Measurements from ENCODE around the gene NDUFS2.
"Not testable (repeated sequence)": the region's sequence is repeated elsewhere in the genome, so short reads cannot be mapped to it uniquely, and the experiment has no call there.

The NDUFS2 gene

GRCh38 chr1:161235957-161236775 lies 34.0 kb downstream of the NDUFS2 start:
- no peak for TF ChIP-seq CTCF (IDR thresholded peaks at IDR 0.05; ENCODE audit: control insufficient read depth, extremely low read depth, insufficient read depth)
- no peak for DNase-seq (ENCODE audit: low read depth)
- no peak overlapping the region for H3K4me3 ChIP-seq (ENCODE audit: low read depth, low read length)

GRCh38 chr1:161238039-161238473 lies 35.9 kb downstream of the NDUFS2 start, which contains the start of gene NR1I3:
Gene NR1I3 (minus strand): TSS chr1:161238203. CDS start chr1:161236565, 1,638 bp downstream.
- no peak for TF ChIP-seq CTCF (IDR thresholded peaks at IDR 0.05; ENCODE audit: control insufficient read depth, extremely low read depth, insufficient read depth)
- DNase-seq (ENCODE audit: low read depth): no peak
- H3K4me3 ChIP-seq (ENCODE audit: low read depth, low read length): no peak within 1 kb of the TSS

GRCh38 chr1:161241682-161242081 lies 39.5 kb downstream of the NDUFS2 start:
- no peak for TF ChIP-seq CTCF (IDR thresholded peaks at IDR 0.05; ENCODE audit: control insufficient read depth, extremely low read depth, insufficient read depth)
- H3K4me3 ChIP-seq (ENCODE audit: low read depth, low read length): no peak overlapping the region

GRCh38 chr1:161242313-161242712 lies 40.1 kb downstream of the NDUFS2 start:
- TF ChIP-seq CTCF (IDR thresholded peaks at IDR 0.05; ENCODE audit: control insufficient read depth, extremely low read depth, insufficient read depth): no peak
- no peak for DNase-seq (ENCODE audit: low read depth)
- no peak overlapping the region for H3K4me3 ChIP-seq (ENCODE audit: low read depth, low read length)

More at GRCh38 chr1:161241682-161242081, 39.5 kb downstream of the NDUFS2 start:
- no peak for DNase-seq (ENCODE audit: low read depth)

- H3K4me3 ChIP-seq (ENCODE audit: low read depth, low read length): no peak overlapping the region
- peak; percentile 2 for DNase-seq (ENCODE audit: low read depth)
- TF ChIP-seq CTCF (IDR thresholded peaks at IDR 0.05; ENCODE audit: control insufficient read depth, extremely low read depth, insufficient read depth): no peak
These were observed 42.7 kb downstream of the NDUFS2 start for GRCh38 chr1:161244888-161245287.

- not testable (repeated sequence) for DNase-seq (ENCODE audit: low read depth); H3K4me3 ChIP-seq (ENCODE audit: low read depth, low read length)
These were observed 47.9 kb downstream of the NDUFS2 start for GRCh38 chr1:161250100-161250499.

- no peak for DNase-seq (ENCODE audit: low read depth)
- no peak overlapping the region for H3K4me3 ChIP-seq (ENCODE audit: low read depth, low read length)
- no peak for TF ChIP-seq CTCF (IDR thresholded peaks at IDR 0.05; ENCODE audit: control insufficient read depth, extremely low read depth, insufficient read depth)
These were observed 48.7 kb downstream of the NDUFS2 start for GRCh38 chr1:161250829-161251228.

Data from LNCaP clone FGC (cell line).